ENCODE results near the gene COL17A1. TPM values are rescaled to one million over a fixed set of nuclear protein-coding genes. Genes with fewer than 3 reads are reported as not detected.

The COL17A1 gene
- total RNA-seq (2022; extraction: Qiagen RNA extraction; ENCODE audit: low read depth) = 2.0 to 2.8 TPM (median 2.3 TPM) in 5 replicates

DNA sequence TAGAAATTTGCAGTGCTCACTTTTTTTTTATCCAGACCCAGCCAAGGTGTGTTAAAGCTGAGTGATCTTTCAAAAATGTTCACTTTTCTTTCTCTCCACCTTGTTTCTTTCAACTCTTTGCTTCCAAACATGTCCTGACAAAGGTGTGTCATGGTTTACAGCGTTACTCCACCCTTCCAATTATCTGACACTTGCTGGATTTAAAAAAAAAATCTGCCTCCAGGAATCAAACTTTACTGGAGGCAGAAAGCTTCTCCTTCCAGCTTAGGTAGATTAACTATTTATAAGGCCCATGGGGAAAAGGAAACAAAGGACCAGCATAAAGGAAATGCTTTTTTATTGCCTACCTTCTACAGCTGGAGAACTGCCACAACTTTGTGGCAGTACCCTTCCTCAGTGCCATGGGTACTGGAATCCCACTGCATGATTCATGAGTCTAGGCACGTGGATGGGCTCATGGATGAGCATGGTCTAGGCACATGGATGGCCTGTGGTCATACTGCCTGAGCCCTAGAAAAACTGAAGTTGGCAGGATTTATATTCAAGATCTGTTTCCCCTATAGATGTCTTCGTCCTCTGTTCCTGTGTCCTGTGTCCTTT is at the start of gene COL17A1:
COL17A1 (minus strand) TSS at position 80 of the 600 bp plus-strand sequence. CDS start 5,207 bp downstream, outside the sequence.

DNA sequence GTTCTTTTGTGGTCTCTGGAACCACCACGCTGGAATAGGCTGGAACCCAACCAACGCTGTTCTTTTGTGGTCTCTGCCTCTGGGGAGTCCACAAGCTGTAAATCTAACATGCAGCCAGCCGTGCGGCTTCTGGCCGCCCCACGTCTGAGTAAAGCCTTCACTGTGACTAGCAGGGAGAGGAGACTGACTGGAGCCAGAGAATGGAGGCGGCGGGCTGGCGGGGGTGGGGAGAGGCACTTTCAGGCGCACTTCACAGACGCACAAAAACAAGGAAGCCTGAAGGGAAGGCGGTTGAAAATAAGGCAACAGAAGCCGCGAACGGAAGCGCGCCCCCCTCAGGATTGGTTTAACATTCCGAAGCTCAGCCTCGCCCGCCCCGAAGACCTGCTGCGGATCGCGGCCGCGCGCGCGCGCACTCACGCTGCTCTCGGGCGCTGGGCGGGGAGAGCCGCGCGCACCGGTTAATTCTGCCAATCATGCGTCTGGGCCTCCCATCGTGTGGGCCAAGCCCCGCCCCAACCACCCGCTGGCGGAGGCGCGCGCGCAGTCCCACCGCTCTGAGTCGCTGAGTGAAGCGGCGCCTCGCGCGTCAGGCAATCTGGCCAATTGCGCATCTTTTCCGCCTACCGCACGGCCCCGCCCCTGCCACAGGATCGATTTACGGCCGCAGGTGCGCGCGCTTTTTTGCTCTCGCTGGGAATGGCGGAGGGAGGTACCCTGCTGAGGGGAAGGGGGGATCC is 36.0 kb upstream of the COL17A1 start, which contains the start of gene SFR1:
SFR1 (plus strand) TSS at position 687 of the 740 bp plus-strand sequence; CDS start at position 700, 13 bp downstream.

Other genes with a start within 250 kb of the COL17A1 start
- 1.3 to 2.3 TPM (median 1.9 TPM) in 5 replicates for gene SH3PXD2A, start 230.3 kb downstream of the COL17A1 start, total RNA-seq (2022; extraction: Qiagen RNA extraction; ENCODE audit: low read depth)
- 18.1 to 21.4 TPM (median 18.9 TPM) in 5 replicates for gene STN1, start 167.7 kb downstream of the COL17A1 start, total RNA-seq (2022; extraction: Qiagen RNA extraction; ENCODE audit: low read depth)
- 24.4 to 37.3 TPM (median 30.4 TPM) in 5 replicates for gene SLK, start 118.7 kb downstream of the COL17A1 start, total RNA-seq (2022; extraction: Qiagen RNA extraction; ENCODE audit: low read depth)
- gene SFR1, start 36.3 kb upstream of the COL17A1 start, total RNA-seq (2022; extraction: Qiagen RNA extraction; ENCODE audit: low read depth) = 9.6 to 19.3 TPM (median 15.9 TPM) in 5 replicates
- gene CFAP43, start 146.5 kb upstream of the COL17A1 start, total RNA-seq (2022; extraction: Qiagen RNA extraction; ENCODE audit: low read depth) = 0.07 to 0.24 TPM (median 0.12 TPM) in 5 replicates
- 249 to 294 TPM (median 255 TPM) in 5 replicates for gene GSTO1, start 169.0 kb upstream of the COL17A1 start, total RNA-seq (2022; extraction: Qiagen RNA extraction; ENCODE audit: low read depth)
- gene GSTO2, start 183.3 kb upstream of the COL17A1 start, total RNA-seq (2022; extraction: Qiagen RNA extraction; ENCODE audit: low read depth) = 1.7 to 3.7 TPM (median 2.1 TPM) in 5 replicates